Liver (tissue), 9 donors: ENCODE measurements around the gene CLIC2. TPM values are rescaled to one million over a fixed set of nuclear protein-coding genes. Genes with fewer than 3 reads are reported as not detected.

ENCODE experiments used
- DNase-seq: peaks from one replicate; pipeline ENCODE4 v3.0.0-alpha.2; 2017; ENCODE audit warnings: low spot score
- H3K27ac ChIP-seq, 2 donors: one replicate each; pipeline ENCODE4 v1.7.0; 2013; ENCODE audit warnings: inconsistent platforms in 2 of 2, low read length in 2 of 2, control low read depth in 1 of 2, low read depth in 1 of 2, mild to moderate bottlenecking in 1 of 2
- H3K27me3 ChIP-seq, 4 donors: one replicate each; pipeline versions ENCODE4 v1.6.1 to v1.7.0; 2013; ENCODE audit warnings: low read length in 3 of 4, inconsistent platforms in 1 of 4, mild to moderate bottlenecking in 1 of 4, moderate library complexity in 1 of 4; ENCODE audit not compliant: control insufficient read depth in 4 of 4, insufficient read depth in 4 of 4
- H3K36me3 ChIP-seq, 4 donors: one replicate each; pipeline versions ENCODE4 v1.6.1 to v1.7.0; 2013; ENCODE audit warnings: low read length in 3 of 4, mild to moderate bottlenecking in 3 of 4, low read depth in 1 of 4, moderate library complexity in 1 of 4; ENCODE audit not compliant: control insufficient read depth in 4 of 4, insufficient read depth in 3 of 4
- H3K4me1 ChIP-seq, 4 donors: one replicate each; pipeline versions ENCODE4 v1.6.1 to v1.7.0; 2013; ENCODE audit warnings: low read length in 3 of 4, mild to moderate bottlenecking in 3 of 4, moderate library complexity in 1 of 4; ENCODE audit not compliant: control insufficient read depth in 4 of 4, insufficient read depth in 4 of 4
- H3K4me3 ChIP-seq, 3 donors: one replicate each; pipeline versions ENCODE4 v1.6.1 to v1.7.0; 2013; ENCODE audit warnings: low read length in 3 of 3, control low read depth in 1 of 3, low read depth in 1 of 3, mild to moderate bottlenecking in 1 of 3
- H3K9ac ChIP-seq, 2 donors: one replicate each; pipeline ENCODE4 v1.7.0; 2013; ENCODE audit warnings: low read length in 2 of 2, mild to moderate bottlenecking in 2 of 2, moderate library complexity in 2 of 2, control low read depth in 1 of 2, low read depth in 1 of 2
- H3K9me3 ChIP-seq, 4 donors: one replicate each; pipeline versions ENCODE4 v1.6.1 to v1.7.0; 2013; ENCODE audit warnings: low read length in 3 of 4; ENCODE audit not compliant: control insufficient read depth in 4 of 4
- EGR1 ChIP-seq, 2 donors: IDR thresholded peaks; 2 replicates each; pipeline ENCODE4 v1.6.1; 2016 to 2018; ENCODE audit warnings: antibody characterized with exemption in 2 of 2, low read depth in 2 of 2
- FOXA1 ChIP-seq: IDR thresholded peaks from 2 replicates; pipeline ENCODE4 v1.6.1; 2016; ENCODE audit warnings: antibody characterized with exemption
- FOXA2 ChIP-seq: IDR thresholded peaks from 2 replicates; pipeline ENCODE4 v1.6.1; 2016; ENCODE audit warnings: antibody characterized with exemption
- GABPA ChIP-seq, 2 donors: IDR thresholded peaks in 1 of 2; conservative IDR thresholded peaks in 1 of 2; 2 replicates each; pipeline ENCODE4 v1.6.1; 2016; ENCODE audit warnings: antibody characterized with exemption in 2 of 2, mild to moderate bottlenecking in 1 of 2, moderate library complexity in 1 of 2
- HNF4A ChIP-seq, 2 donors: conservative IDR thresholded peaks; 2 replicates each; pipeline ENCODE4 v1.6.1; 2016; ENCODE audit warnings: antibody characterized with exemption in 2 of 2, mild to moderate bottlenecking in 2 of 2
- HNF4G ChIP-seq: IDR thresholded peaks from 2 replicates; pipeline ENCODE4 v1.6.1; 2016; ENCODE audit warnings: antibody characterized with exemption
- JUND ChIP-seq, 2 donors: IDR thresholded peaks; 2 replicates each; pipeline ENCODE4 v1.6.1; 2016; ENCODE audit warnings: antibody characterized with exemption in 2 of 2
- NR2F2 ChIP-seq: IDR thresholded peaks from 2 replicates; pipeline ENCODE4 v1.6.1; 2016; ENCODE audit warnings: antibody characterized with exemption
- RAD21 ChIP-seq, 2 donors: IDR thresholded peaks; 2 replicates each; pipeline ENCODE4 v1.6.1; 2016; ENCODE audit warnings: antibody characterized with exemption in 2 of 2, mild to moderate bottlenecking in 2 of 2
- RXRA ChIP-seq, 2 donors: IDR thresholded peaks; 2 replicates each; pipeline ENCODE4 v1.6.1; 2017 to 2018; ENCODE audit warnings: antibody characterized with exemption in 2 of 2, mild to moderate bottlenecking in 1 of 2
- SP1 ChIP-seq: IDR thresholded peaks from 2 replicates; pipeline ENCODE4 v1.6.1; 2018; ENCODE audit warnings: antibody characterized with exemption, mild to moderate bottlenecking
- TAF1 ChIP-seq: conservative IDR thresholded peaks from 2 replicates; pipeline ENCODE4 v1.6.1; 2016; ENCODE audit warnings: antibody characterized with exemption, mild to moderate bottlenecking
- YY1 ChIP-seq: IDR thresholded peaks from 2 replicates; pipeline ENCODE4 v1.6.1; 2016; ENCODE audit warnings: antibody characterized with exemption, mild to moderate bottlenecking
- WGBS: extraction: QIAGEN DNeasy Blood & Tissue Kit; methylation state at CpG from one replicate; pipeline ENCODE4 v1.1.7; 2013; 5-methylcytosine and 5-hydroxymethylcytosine counted together
- polyA plus RNA-seq, 2 donors: library from polyadenylated mRNA; stranded (reverse) in 1 of 2; unstranded in 1 of 2; fragments of 200-250 nt in 1 of 2; fragments of >200 nt in 1 of 2; fragmentation: Nextera tagmentation in 1 of 2; extraction: Ambion mirVana in 1 of 2; gene quantifications; one replicate each; pipeline versions ENCODE4 v1.2.1 to v1.2.3, GENCODE V29; 2013 to 2015
- total RNA-seq, 2 donors: library from RNA; depleted of rRNA; stranded (reverse); fragments of >200 nt; gene quantifications; one replicate each; pipeline ENCODE4 v1.2.3, GENCODE V29; 2014
- TF ChIP-seq, protein P1 (sequence below): IDR thresholded peaks from 2 replicates; pipeline ENCODE4 v1.6.1; 2016; ENCODE audit warnings: antibody characterized with exemption
- TF ChIP-seq, protein P2 (sequence below): fragments of 150-350 bp; IDR thresholded peaks from 2 replicates; pipeline ENCODE4 v1.5.1; 2017; ENCODE audit warnings: improper control_type of control experiment, low read depth, low read length; ENCODE audit not compliant: missing input control
- TF ChIP-seq, protein P3 (sequence below): IDR thresholded peaks from 2 replicates; pipeline ENCODE4 v1.6.1; 2016; ENCODE audit warnings: antibody characterized with exemption
- TF ChIP-seq, protein P4 (sequence below): IDR thresholded peaks from 2 replicates; pipeline ENCODE4 v1.6.1; 2016; ENCODE audit warnings: antibody characterized with exemption
- TF ChIP-seq, protein P5 (sequence below): IDR thresholded peaks from 2 replicates; pipeline ENCODE4 v1.6.1; 2016; ENCODE audit warnings: antibody characterized with exemption, mild to moderate bottlenecking
- donor health status: healthy.
- donor health status: healthy.
- donor health status: healthy.
- donor health status: healthy.
- donor health status: healthy.

CLIC2 gene
- total and polyA plus RNA-seq, 4 donors: 2.0 to 15.5 (median 3.3) TPM

DNA sequence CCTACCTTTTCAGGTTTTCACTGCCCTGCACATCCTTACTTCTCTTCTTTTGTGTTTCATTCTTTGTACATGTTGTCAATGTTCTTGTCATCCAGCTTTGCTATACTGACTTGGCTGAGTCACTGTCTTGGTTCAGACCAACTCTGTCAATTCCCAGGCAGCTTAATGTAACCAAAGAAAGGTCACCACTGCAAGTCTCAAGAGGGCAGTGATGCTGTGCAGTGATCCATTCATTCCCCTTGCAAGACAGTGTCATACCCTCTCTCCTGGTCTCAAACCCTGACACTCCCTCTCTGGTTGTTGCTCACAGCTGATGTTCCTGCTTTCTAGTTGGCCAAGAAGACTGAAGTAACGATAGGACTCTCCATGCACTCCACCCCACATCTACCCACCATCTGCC lies 87.7 kb downstream of the CLIC2 start:
- no peaks in the 10 kb centered on the region for H3K27me3 ChIP-seq
- WGBS: 93% methylated on average over 1 of the region's 1 CpG
- TF ChIP-seq, protein P1, sequence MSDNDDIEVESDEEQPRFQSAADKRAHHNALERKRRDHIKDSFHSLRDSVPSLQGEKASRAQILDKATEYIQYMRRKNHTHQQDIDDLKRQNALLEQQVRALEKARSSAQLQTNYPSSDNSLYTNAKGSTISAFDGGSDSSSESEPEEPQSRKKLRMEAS: no peak
- TF ChIP-seq FOXA2 (no peak), HNF4G (no peak), RXRA (IDR thresholded peaks at IDR 0.05) (no peak), SP1 (no peak), GABPA (IDR thresholded peaks at IDR 0.05 in 1 of 2, conservative IDR thresholded peaks at IDR 0.05 in 1 of 2) (no peak), JUND (IDR thresholded peaks at IDR 0.05) (no peak), RAD21 (IDR thresholded peaks at IDR 0.05) (no peak), EGR1 (IDR thresholded peaks at IDR 0.05; ENCODE audit: low read depth in 2 of 2) (no peak), YY1 (no peak), NR2F2 (no peak), TAF1 (no peak), HNF4A (conservative IDR thresholded peaks at IDR 0.05) (no peak), FOXA1 (no peak)
- TF ChIP-seq, protein P2, sequence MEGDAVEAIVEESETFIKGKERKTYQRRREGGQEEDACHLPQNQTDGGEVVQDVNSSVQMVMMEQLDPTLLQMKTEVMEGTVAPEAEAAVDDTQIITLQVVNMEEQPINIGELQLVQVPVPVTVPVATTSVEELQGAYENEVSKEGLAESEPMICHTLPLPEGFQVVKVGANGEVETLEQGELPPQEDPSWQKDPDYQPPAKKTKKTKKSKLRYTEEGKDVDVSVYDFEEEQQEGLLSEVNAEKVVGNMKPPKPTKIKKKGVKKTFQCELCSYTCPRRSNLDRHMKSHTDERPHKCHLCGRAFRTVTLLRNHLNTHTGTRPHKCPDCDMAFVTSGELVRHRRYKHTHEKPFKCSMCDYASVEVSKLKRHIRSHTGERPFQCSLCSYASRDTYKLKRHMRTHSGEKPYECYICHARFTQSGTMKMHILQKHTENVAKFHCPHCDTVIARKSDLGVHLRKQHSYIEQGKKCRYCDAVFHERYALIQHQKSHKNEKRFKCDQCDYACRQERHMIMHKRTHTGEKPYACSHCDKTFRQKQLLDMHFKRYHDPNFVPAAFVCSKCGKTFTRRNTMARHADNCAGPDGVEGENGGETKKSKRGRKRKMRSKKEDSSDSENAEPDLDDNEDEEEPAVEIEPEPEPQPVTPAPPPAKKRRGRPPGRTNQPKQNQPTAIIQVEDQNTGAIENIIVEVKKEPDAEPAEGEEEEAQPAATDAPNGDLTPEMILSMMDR: no peak
- TF ChIP-seq, protein P3, sequence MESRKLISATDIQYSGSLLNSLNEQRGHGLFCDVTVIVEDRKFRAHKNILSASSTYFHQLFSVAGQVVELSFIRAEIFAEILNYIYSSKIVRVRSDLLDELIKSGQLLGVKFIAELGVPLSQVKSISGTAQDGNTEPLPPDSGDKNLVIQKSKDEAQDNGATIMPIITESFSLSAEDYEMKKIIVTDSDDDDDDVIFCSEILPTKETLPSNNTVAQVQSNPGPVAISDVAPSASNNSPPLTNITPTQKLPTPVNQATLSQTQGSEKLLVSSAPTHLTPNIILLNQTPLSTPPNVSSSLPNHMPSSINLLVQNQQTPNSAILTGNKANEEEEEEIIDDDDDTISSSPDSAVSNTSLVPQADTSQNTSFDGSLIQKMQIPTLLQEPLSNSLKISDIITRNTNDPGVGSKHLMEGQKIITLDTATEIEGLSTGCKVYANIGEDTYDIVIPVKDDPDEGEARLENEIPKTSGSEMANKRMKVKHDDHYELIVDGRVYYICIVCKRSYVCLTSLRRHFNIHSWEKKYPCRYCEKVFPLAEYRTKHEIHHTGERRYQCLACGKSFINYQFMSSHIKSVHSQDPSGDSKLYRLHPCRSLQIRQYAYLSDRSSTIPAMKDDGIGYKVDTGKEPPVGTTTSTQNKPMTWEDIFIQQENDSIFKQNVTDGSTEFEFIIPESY: no peak
- TF ChIP-seq, protein P4, sequence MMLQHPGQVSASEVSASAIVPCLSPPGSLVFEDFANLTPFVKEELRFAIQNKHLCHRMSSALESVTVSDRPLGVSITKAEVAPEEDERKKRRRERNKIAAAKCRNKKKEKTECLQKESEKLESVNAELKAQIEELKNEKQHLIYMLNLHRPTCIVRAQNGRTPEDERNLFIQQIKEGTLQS: no peak
- TF ChIP-seq, protein P5, sequence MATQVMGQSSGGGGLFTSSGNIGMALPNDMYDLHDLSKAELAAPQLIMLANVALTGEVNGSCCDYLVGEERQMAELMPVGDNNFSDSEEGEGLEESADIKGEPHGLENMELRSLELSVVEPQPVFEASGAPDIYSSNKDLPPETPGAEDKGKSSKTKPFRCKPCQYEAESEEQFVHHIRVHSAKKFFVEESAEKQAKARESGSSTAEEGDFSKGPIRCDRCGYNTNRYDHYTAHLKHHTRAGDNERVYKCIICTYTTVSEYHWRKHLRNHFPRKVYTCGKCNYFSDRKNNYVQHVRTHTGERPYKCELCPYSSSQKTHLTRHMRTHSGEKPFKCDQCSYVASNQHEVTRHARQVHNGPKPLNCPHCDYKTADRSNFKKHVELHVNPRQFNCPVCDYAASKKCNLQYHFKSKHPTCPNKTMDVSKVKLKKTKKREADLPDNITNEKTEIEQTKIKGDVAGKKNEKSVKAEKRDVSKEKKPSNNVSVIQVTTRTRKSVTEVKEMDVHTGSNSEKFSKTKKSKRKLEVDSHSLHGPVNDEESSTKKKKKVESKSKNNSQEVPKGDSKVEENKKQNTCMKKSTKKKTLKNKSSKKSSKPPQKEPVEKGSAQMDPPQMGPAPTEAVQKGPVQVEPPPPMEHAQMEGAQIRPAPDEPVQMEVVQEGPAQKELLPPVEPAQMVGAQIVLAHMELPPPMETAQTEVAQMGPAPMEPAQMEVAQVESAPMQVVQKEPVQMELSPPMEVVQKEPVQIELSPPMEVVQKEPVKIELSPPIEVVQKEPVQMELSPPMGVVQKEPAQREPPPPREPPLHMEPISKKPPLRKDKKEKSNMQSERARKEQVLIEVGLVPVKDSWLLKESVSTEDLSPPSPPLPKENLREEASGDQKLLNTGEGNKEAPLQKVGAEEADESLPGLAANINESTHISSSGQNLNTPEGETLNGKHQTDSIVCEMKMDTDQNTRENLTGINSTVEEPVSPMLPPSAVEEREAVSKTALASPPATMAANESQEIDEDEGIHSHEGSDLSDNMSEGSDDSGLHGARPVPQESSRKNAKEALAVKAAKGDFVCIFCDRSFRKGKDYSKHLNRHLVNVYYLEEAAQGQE: no peak
- no peak overlapping the region for H3K4me3 ChIP-seq
- H3K9me3 ChIP-seq: no peaks in the 10 kb centered on the region
- H3K4me1 ChIP-seq: peaks cover 0 to 6% (median 0%) of the 10 kb centered on the region in 4 donors
- no peak overlapping the region for H3K27ac ChIP-seq
- no peak for DNase-seq
- no peaks in the 10 kb centered on the region for H3K36me3 ChIP-seq
- H3K9ac ChIP-seq: no peak overlapping the region
